ENCODE data around the gene GFM1.

Gene GFM1

GRCh38 chr3:158663832-158664231 lies 19.5 kb downstream of the GFM1 start:
- H3K4me3 ChIP-seq (ENCODE audit: low read depth, low read length) = no peak overlapping the region
- TF ChIP-seq MYC (IDR thresholded peaks at IDR 0.05; ENCODE audit: low read depth, low read length) (no peak), MAX (IDR thresholded peaks at IDR 0.05; ENCODE audit: low read depth, low read length) (no peak), POLR2A (IDR thresholded peaks at IDR 0.05; ENCODE audit: extremely low read depth, insufficient read length) (no peak), CTCF (IDR thresholded peaks at IDR 0.05; ENCODE audit: low read depth, low read length) (no peak)
- no peak for DNase-seq (ENCODE audit: low read depth)

- DNase-seq (ENCODE audit: low read depth) = no peak
- TF ChIP-seq MAX (IDR thresholded peaks at IDR 0.05; ENCODE audit: low read depth, low read length) (no peak), POLR2A (IDR thresholded peaks at IDR 0.05; ENCODE audit: extremely low read depth, insufficient read length) (no peak), CTCF (IDR thresholded peaks at IDR 0.05; ENCODE audit: low read depth, low read length) (no peak), MYC (IDR thresholded peaks at IDR 0.05; ENCODE audit: low read depth, low read length) (no peak)
- H3K4me3 ChIP-seq (ENCODE audit: low read depth, low read length) = no peak overlapping the region
These were observed 22.1 kb downstream of the GFM1 start for GRCh38 chr3:158666416-158666815.

DNA sequence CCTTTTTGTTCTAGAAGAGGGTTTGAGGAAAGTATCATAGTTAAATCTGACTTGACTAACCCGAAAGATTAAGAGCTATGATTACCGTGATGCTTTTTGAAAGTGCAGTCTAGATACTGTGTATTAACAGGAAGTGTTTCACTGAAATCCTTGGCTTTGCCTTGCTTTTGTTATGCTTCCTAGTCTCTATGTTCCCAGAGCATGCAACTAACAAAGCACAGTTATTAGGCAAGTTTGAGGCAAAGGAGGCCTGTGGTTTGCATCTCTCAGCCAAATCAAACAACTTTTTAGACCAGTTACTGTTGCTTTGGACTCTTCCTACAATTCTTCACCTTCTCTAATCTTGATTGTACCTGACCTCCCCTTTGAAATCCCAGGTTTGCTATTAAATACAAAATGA lies 24.2 kb downstream of the GFM1 start:
- no peak for TF ChIP-seq MYC (IDR thresholded peaks at IDR 0.05; ENCODE audit: low read depth, low read length)
- no peak for TF ChIP-seq CTCF (IDR thresholded peaks at IDR 0.05; ENCODE audit: low read depth, low read length)
- TF ChIP-seq POLR2A (IDR thresholded peaks at IDR 0.05; ENCODE audit: extremely low read depth, insufficient read length) = no peak
- no peak for TF ChIP-seq MAX (IDR thresholded peaks at IDR 0.05; ENCODE audit: low read depth, low read length)
- H3K4me3 ChIP-seq (ENCODE audit: low read depth, low read length) = no peak overlapping the region
- DNase-seq (ENCODE audit: low read depth) = no peak

DNA sequence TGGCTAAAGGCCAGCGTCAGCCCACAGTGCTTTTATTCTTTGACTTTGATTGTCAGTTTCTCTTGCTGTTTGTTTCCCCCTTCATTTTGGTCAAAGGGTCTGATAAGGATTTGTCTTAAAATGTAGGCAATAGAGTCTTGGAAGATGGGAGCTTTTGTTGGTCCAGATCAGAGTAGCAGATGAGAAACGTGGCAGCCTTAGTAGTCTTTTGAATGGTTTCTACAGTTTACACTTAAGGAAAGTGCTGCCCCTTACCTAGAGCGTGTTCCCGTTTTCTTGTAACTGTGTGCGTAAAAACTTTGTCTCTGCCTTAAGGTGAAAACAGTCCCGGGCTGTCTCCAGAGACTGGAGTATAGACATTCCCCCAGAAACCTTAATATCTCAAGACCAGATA lies 27.5 kb downstream of the GFM1 start:
- no peak for TF ChIP-seq CTCF (IDR thresholded peaks at IDR 0.05; ENCODE audit: low read depth, low read length)
- TF ChIP-seq POLR2A (IDR thresholded peaks at IDR 0.05; ENCODE audit: extremely low read depth, insufficient read length) = no peak
- no peak for TF ChIP-seq MAX (IDR thresholded peaks at IDR 0.05; ENCODE audit: low read depth, low read length)
- TF ChIP-seq MYC (IDR thresholded peaks at IDR 0.05; ENCODE audit: low read depth, low read length) = no peak
- no peak overlapping the region for H3K4me3 ChIP-seq (ENCODE audit: low read depth, low read length)
- DNase-seq (ENCODE audit: low read depth) = no peak

DNA sequence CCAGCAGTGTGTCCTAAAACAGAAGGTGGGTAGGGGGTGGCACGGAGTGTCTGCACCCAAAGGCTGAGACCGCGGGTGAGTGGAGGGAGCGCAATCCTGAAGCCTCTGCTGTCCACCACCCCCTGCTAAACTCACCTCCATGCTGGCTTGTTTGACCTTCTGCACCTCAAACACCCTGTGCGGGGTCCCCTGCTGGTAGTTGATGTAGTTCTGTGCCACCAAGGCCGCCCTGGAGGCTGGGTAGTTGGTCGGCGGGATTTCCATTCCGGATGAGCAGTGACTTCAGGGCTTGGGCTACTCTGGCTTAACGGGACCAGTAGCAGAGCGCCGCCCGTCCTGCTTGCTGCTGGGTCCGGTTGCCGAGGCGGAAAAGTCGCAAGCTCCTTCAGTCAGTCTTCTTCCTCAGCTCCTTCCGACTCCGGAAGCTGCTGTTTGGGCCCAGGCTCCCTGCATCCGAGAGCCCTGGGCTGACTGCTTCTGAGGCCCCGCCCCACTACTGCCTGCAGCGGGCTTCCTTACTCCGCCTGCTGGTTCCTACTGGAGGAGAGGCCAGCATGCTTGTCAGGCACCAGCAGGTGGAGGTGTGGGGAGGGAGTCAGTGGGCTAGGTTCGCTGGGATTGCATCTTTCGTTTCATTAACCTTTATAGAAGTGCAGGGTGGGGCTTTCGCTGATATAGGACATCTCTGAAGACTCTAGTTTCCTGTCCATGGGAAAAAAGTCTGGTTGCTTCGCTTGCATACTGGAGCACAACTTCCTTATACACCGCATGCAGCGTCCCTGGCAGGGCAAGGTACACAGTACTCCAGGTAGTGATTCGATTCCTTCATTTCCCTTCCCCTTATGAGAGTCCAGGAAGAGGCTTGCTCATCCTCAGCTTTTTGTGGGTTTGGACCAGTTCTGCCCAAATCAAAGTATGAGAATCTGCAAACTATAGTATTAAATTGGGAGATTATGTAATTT lies 28.2 kb downstream of the GFM1 start, which contains the start of gene LXN:
Gene LXN, minus strand, starts transcription at position 434 of the 962 bp plus-strand sequence. Its CDS starts 170 bp downstream, at position 264.
- no peak within 1 kb of the TSS for H3K4me3 ChIP-seq (ENCODE audit: low read depth, low read length)
- no peak for DNase-seq (ENCODE audit: low read depth)
- TF ChIP-seq CTCF (IDR thresholded peaks at IDR 0.05; ENCODE audit: low read depth, low read length) = no peak
- TF ChIP-seq MYC (IDR thresholded peaks at IDR 0.05; ENCODE audit: low read depth, low read length) = no peak
- TF ChIP-seq POLR2A (IDR thresholded peaks at IDR 0.05; ENCODE audit: extremely low read depth, insufficient read length) = no peak
- TF ChIP-seq MAX (IDR thresholded peaks at IDR 0.05; ENCODE audit: low read depth, low read length) = no peak
